VCaP (cell line): ENCODE measurements around the gene NPDC1.
A peak's percentile ranks its signal among the peaks of the same experiment; 100 is the strongest.

Source experiments
- H3K27ac ChIP-seq: fragments of 450-650 bp; 2 replicates; pipeline ENCODE4 v1.5.1; 2017
- TF ChIP-seq, protein P1 (sequence below): fragments of 450-650 bp; conservative IDR thresholded peaks from 2 replicates; pipeline ENCODE4 v1.5.1; 2017; ENCODE audit warnings: mild to moderate bottlenecking, moderate library complexity

NPDC1 gene

DNA sequence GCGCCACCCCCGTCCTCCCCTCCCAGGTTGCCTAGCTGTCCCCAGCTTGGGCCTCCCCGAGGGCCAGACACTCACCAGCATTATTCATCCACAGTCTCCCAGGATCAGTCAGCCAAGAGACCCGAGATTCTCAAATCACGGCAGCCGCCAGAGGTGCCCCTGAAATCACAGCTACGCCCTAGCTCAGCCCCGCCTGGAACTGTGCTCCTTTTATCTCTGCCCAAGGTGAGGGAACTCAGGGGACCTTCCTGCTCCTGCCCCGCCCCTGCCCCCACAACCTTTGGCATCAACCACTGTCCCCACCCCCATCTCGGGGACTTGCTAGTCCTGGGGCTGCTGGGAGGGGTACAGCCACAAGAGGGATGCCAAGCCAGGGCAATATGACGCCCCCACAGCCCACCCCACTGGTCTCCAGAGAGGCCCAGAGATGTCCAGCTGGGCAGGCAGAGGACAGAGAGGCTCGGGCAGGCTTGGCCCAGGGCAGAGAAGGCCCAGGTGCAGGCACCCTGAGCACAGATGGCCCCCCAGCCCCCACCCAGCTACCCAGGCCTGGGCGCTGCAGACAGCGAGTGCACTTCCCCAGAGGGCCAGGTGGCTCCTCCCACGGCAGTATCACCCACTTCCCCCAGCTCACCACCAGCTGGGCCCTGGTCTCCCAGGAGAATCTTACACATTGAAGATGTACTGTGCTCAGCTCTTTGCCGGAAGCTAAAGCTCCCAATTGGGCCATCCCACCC lies 13.9 kb downstream of the NPDC1 start, which contains the start of gene FUT7:
Gene FUT7, minus strand, starts transcription at position 185 of the 737 bp plus-strand sequence. Its CDS starts 97 bp downstream, at position 88.
- TF ChIP-seq, protein P1, sequence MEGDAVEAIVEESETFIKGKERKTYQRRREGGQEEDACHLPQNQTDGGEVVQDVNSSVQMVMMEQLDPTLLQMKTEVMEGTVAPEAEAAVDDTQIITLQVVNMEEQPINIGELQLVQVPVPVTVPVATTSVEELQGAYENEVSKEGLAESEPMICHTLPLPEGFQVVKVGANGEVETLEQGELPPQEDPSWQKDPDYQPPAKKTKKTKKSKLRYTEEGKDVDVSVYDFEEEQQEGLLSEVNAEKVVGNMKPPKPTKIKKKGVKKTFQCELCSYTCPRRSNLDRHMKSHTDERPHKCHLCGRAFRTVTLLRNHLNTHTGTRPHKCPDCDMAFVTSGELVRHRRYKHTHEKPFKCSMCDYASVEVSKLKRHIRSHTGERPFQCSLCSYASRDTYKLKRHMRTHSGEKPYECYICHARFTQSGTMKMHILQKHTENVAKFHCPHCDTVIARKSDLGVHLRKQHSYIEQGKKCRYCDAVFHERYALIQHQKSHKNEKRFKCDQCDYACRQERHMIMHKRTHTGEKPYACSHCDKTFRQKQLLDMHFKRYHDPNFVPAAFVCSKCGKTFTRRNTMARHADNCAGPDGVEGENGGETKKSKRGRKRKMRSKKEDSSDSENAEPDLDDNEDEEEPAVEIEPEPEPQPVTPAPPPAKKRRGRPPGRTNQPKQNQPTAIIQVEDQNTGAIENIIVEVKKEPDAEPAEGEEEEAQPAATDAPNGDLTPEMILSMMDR, result no peak
- no peak within 1 kb of the TSS for H3K27ac ChIP-seq

DNA sequence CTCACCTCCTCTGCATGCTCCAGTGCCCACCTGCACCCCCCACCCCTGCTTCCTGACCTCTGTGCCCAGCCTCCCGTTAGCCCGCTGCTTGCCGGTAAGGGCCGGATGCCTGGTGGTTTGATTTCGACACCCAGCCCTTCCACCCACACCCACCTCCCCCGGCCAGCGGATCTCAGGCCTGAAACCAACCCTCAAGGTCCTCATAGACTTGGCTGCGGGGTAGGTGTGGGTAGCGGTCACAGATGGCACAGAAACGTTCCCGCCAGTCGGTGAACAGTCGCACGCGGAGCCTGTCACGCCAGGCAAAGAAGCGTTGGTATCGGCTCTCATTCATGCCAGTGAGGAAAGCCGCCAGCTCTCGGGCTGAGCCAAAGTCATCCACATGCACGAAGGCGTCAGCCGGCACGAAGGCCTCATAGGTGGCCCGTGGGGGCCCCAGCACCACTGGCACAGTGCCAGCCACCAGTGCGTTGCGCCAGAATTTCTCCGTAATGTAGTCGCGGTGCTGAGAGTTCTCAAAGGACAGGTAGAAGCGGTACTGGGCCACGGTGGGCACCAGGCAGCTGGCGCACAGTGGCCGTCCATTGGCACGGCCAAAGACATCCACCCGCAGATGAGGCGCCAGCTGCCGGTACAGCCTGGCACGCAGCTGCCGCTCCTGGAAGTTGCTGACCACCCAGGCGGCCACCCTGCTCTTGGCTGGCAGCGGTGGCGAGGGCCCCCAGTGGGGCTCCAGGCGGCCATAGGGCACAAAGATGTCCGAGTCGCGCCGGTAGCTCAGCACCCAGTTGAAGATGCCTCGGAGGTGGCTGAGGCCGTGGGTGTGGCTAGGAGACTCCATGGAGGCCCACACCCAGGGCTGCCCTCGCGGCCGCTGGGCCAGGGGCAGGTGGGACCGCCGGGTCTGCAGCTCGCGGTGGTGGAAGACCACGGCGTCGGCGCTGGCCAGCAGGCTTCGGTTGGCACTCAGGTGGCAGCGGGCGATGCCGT lies 15.1 kb downstream of the NPDC1 start:
- TF ChIP-seq, protein P1, result no peak
- no peak overlapping the region for H3K27ac ChIP-seq

DNA sequence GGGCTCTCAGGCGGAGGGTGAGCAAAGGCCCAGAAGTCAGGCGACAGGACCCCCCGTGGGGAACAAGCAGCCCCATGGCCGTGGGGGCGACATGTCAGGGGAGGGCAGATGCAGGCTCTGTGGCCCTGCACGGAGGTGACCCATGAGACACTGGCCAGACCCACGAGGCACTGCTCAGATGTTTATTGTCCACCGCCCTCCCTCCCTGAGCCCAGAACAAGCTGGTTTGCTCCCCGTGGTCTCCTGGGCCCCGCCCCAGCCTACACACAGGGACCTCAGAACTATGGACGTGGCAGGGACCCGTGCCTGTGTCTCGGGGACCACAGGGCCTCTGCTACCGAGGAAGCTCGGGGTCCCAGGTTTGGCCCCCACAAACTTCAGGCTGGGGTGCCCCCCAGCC lies 16.0 kb downstream of the NPDC1 start:
- TF ChIP-seq, protein P1, result no peak
- no peak overlapping the region for H3K27ac ChIP-seq

DNA sequence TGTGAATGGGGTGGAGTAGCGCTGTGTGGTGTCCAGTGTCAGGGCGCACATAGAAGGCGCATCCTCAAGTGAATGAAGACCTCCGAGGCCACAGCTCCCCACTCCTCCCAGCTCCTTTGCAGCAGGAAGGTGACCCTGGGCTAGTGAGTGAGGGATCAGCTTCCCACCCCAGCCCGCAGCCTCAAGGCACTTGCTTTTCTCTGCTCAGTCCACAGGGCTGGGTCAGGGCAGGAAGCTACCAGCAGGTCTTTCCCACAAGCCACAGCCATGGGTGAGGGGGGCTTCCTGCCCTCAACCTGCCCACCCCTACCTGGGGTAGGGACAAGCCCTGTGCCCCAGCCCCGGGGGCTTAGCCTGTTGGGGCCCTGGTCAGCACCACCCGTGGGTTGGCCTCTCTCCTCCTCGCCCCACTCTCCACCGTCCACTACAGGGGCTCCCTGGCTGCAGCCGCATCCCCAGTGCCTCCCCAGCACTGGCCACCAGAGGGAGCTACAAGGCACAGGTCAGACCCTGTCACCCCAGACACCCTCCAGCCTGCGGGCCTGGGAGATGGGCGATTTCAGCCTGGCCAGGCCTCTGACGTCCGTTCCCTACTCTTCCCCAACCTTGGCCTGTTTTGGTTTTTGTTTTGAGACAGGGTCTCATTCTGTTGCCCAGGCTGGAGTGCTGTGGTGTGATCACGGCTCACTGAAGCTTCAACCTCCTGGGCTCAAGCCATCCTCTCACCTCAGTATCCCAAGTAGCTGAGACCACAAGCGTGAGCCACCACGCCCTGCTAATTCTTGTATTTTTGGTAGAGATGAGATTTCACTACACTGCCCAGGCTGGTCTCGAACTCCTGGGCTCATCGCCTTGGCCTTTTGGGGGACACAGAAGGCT lies 16.7 kb downstream of the NPDC1 start:
- TF ChIP-seq, protein P1, result peak; percentile 97
- H3K27ac ChIP-seq, result peak overlapping the region; percentile 93

DNA sequence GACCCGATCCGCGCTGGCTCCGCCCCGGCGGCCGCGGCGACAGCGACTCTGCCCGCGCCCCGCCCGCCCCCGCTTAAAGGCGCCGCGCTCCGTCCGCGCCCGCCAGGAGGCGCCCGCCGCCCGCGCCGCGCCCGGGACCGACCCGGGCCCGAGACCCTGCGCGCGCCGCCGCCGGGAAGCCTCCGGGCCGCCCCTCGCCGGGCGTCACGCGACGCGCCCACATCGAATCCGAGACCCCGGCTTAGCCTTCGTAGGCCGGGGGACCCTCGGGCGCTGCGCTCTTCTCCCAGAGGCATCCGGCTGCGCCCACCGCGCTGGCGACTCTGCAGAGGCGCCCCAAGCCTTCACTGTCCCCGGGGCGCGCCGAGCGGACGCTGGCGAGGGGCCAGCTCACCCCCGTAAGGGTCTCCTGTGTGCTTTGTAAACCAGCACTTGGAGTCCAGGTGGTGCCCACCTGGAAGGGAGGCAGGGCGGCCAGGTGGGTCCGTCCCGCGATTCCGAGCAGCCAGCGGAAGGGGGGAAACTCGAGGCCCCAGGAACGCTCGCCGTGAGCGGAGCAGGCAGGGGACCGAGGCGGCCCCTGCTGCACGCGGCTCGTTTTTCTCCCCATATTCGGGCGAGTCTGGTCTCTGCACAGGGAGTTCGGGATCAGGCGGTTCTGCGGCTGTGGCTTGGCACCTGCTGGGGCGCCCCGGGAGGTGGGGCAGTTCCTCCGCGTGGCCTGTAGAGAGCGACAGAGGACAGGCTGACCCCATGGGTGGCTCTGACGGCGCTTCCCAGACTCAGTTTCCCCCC lies 17.5 kb downstream of the NPDC1 start:
- peak overlapping the region; percentile 93 for H3K27ac ChIP-seq
- TF ChIP-seq, protein P1, result peak; percentile 74

DNA sequence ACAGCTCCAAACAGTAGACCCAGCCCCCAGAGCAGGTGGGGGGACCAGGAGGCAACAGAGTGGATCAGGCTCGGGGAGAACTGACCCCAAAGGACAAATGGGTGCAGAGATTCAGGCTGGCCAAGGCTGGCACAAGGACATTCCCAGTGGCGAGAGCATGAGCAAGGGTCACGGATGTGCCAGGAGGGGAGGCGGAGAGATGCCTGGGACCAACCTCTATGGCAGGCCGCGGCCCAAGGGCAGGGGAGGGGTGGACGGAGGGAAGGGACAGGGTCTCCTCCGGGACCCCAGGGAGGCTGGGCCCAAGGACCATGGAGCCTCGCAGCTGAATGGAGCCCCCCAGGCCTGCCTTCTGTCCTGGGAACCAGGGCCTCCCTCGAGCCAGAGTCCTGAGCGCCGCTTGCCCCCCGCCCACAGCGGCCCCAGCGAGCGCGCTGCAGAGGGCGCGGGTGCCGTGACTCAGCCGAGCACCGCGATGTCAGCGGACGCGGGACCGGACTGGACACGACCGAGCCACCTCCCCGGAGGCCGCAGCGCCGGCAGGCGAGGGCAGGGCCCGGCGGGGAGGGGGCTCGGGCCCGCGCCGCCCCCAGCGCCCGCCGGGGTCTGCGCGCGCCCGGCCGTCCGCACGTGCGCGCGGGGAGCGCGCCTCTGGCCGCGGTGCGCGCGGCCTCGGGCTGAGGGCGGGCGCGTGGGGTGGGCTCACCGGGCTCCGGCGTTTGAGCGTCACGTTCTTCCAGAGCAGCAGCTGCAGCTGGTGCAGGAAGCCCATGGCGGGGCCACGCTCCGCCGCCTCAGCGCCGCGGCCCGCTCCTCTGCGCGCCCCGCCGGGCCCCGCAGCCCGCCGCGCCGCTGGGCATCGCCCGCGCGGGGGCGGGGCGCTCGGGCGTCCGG lies 18.4 kb downstream of the NPDC1 start, which contains the start of gene ABCA2:
Gene ABCA2, minus strand, starts transcription at position 869 of the 894 bp plus-strand sequence. Its CDS starts 97 bp downstream, at position 772.
- peak within 1 kb of the TSS; percentile 93 for H3K27ac ChIP-seq
- TF ChIP-seq, protein P1, result no peak
